GM23338 (cell line): ENCODE data around the gene DLG5.

Experiments
- CREB1 ChIP-seq: fragments of 250-450 bp; sonication (Bioruptor Pico); IDR thresholded peaks from 2 replicates; pipeline ENCODE4 v1.5.0; 2020; ENCODE audit warnings: low read depth, mild to moderate bottlenecking, moderate library complexity
- CTCF ChIP-seq, 2 experiments: fragments of 200-600 bp in 1 of 2; sonication (generic) in 1 of 2; conservative IDR thresholded peaks; 2 replicates each; pipeline versions ENCODE4 v1.5.1 to v1.6.1; 2016 to 2017; ENCODE audit warnings: antibody characterized with exemption in 2 of 2, low read depth in 2 of 2, mild to moderate bottlenecking in 2 of 2, moderate library complexity in 1 of 2
- ETS1 ChIP-seq: IDR thresholded peaks from 2 replicates; pipeline ENCODE4 v1.6.1; 2016; ENCODE audit warnings: antibody characterized with exemption
- EZH2 ChIP-seq: fragments of 200-600 bp; sonication (generic); IDR thresholded peaks from one replicate; pipeline ENCODE4 v1.8.0; 2017; ENCODE audit warnings: antibody characterized with exemption, mild to moderate bottlenecking, low read depth; ENCODE audit not compliant: unreplicated experiment
- EZH2phosphoT487 ChIP-seq: fragments of 200-600 bp; sonication (generic); IDR thresholded peaks from one replicate; pipeline ENCODE4 v1.8.1; 2018; ENCODE audit warnings: antibody characterized with exemption; ENCODE audit not compliant: unreplicated experiment
- JUNB ChIP-seq: IDR thresholded peaks from one replicate; pipeline ENCODE4 v1.6.1; 2016; ENCODE audit warnings: antibody characterized with exemption; ENCODE audit not compliant: unreplicated experiment
- POLR2AphosphoS5 ChIP-seq: IDR thresholded peaks from 2 replicates; pipeline ENCODE4 v1.6.1; 2016; ENCODE audit warnings: antibody characterized with exemption, low read depth
- STAT1 ChIP-seq: IDR thresholded peaks from one replicate; pipeline ENCODE4 v1.6.1; 2016; ENCODE audit warnings: antibody characterized with exemption; ENCODE audit not compliant: unreplicated experiment
- ZNF114 ChIP-seq: fragments of 250-450 bp; sonication (Bioruptor Pico); IDR thresholded peaks from 2 replicates; pipeline ENCODE4 v1.5.0; 2020; ENCODE audit warnings: mild to moderate bottlenecking, moderate library complexity
- ZNF331 ChIP-seq: fragments of 250-450 bp; sonication (Bioruptor Pico); IDR thresholded peaks from 2 replicates; pipeline ENCODE4 v1.5.0; 2020; ENCODE audit warnings: low read depth, mild to moderate bottlenecking, moderate library complexity
- ZNF462 ChIP-seq: fragments of 250-450 bp; sonication (Bioruptor Pico); IDR thresholded peaks from 2 replicates; pipeline ENCODE4 v1.5.0; 2020; ENCODE audit warnings: mild to moderate bottlenecking, moderate library complexity
- TF ChIP-seq, protein P1 (sequence below): IDR thresholded peaks from one replicate; pipeline ENCODE4 v1.6.1; 2018; ENCODE audit warnings: antibody characterized with exemption; ENCODE audit not compliant: unreplicated experiment

DNA sequence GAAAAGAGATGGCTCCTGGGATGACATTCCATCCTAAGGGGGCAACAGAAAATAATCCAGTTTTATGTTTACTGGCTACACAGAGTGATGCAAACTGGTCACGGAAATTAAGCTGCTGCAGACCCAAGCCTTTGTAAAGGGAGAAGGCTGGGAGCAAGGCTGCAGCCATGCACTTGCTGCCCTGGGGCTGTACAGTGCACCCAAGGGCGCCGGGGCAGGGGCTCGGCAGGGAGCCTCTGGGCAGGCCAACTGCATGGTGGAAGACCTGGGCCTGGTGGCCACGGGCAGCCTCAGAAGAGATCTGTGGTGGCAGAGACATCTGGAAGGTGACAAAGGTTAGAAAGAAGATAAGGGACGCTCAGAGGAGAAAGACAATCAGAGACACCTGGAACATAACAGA lies 113.8 kb downstream of the DLG5 start:
- TF ChIP-seq CTCF (conservative IDR thresholded peaks at IDR 0.05; ENCODE audit: low read depth in 2 of 2) (no peak), POLR2AphosphoS5 (no peak), EZH2 (no peak), STAT1 (no peak), EZH2phosphoT487 (no peak), ZNF462 (CRISPR knock-in tag) (no peak), CREB1 (no peak), ETS1 (no peak), ZNF114 (CRISPR knock-in tag) (no peak), ZNF331 (no peak), JUNB (no peak)
- TF ChIP-seq, protein P1, sequence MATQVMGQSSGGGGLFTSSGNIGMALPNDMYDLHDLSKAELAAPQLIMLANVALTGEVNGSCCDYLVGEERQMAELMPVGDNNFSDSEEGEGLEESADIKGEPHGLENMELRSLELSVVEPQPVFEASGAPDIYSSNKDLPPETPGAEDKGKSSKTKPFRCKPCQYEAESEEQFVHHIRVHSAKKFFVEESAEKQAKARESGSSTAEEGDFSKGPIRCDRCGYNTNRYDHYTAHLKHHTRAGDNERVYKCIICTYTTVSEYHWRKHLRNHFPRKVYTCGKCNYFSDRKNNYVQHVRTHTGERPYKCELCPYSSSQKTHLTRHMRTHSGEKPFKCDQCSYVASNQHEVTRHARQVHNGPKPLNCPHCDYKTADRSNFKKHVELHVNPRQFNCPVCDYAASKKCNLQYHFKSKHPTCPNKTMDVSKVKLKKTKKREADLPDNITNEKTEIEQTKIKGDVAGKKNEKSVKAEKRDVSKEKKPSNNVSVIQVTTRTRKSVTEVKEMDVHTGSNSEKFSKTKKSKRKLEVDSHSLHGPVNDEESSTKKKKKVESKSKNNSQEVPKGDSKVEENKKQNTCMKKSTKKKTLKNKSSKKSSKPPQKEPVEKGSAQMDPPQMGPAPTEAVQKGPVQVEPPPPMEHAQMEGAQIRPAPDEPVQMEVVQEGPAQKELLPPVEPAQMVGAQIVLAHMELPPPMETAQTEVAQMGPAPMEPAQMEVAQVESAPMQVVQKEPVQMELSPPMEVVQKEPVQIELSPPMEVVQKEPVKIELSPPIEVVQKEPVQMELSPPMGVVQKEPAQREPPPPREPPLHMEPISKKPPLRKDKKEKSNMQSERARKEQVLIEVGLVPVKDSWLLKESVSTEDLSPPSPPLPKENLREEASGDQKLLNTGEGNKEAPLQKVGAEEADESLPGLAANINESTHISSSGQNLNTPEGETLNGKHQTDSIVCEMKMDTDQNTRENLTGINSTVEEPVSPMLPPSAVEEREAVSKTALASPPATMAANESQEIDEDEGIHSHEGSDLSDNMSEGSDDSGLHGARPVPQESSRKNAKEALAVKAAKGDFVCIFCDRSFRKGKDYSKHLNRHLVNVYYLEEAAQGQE: no peak
